ENCODE data around the gene VMP1.

Gene VMP1

DNA sequence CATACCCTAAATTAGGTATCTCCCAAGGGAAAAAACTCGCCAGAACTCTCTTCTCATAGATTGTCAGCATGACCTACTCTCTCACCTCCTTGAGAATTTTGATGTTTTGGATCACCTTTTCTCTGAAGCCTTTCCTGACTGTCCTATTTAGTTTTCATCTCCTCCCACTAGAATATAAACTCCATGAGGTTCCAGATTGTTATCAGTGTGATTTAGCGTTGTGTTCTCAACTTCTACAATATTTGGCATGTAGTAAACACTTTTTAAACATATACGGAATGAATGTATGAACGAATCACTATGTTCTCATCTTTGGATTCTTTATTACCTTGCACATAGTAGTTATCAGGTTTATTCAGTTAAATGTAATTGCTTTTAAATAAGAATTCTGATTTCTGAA lies 88.7 kb downstream of the VMP1 start:
- no peaks in the 10 kb centered on the region for H3K9me2 ChIP-seq (replicated peaks; ENCODE audit: insufficient read depth, low read length)
- no peaks in the 10 kb centered on the region for H3K79me2 ChIP-seq (ENCODE audit: insufficient read depth, low read length)
- no peak overlapping the region for H3K4me2 ChIP-seq (ENCODE audit: low read depth, low read length, poor library complexity, severe bottlenecking)
- no peak overlapping the region for H3K4me3 ChIP-seq (ENCODE audit: insufficient read depth, low read length, poor library complexity, severe bottlenecking)
- TF ChIP-seq, protein P1, sequence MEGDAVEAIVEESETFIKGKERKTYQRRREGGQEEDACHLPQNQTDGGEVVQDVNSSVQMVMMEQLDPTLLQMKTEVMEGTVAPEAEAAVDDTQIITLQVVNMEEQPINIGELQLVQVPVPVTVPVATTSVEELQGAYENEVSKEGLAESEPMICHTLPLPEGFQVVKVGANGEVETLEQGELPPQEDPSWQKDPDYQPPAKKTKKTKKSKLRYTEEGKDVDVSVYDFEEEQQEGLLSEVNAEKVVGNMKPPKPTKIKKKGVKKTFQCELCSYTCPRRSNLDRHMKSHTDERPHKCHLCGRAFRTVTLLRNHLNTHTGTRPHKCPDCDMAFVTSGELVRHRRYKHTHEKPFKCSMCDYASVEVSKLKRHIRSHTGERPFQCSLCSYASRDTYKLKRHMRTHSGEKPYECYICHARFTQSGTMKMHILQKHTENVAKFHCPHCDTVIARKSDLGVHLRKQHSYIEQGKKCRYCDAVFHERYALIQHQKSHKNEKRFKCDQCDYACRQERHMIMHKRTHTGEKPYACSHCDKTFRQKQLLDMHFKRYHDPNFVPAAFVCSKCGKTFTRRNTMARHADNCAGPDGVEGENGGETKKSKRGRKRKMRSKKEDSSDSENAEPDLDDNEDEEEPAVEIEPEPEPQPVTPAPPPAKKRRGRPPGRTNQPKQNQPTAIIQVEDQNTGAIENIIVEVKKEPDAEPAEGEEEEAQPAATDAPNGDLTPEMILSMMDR (IDR thresholded peaks at IDR 0.05; ENCODE audit: insufficient read depth, low read length, poor library complexity, severe bottlenecking): no peak
- TF ChIP-seq EZH2phosphoT487 (conservative IDR thresholded peaks at IDR 0.05; ENCODE audit: low read length): no peak
- no peaks in the 10 kb centered on the region for H3K9me3 ChIP-seq (ENCODE audit: insufficient read depth, low read length)
- no peaks in the 10 kb centered on the region for H4K20me1 ChIP-seq (ENCODE audit: low read depth, low read length)
- H3K27me3 ChIP-seq (ENCODE audit: low read length): no peaks in the 10 kb centered on the region
- H3K36me3 ChIP-seq (ENCODE audit: low read length): no peaks in the 10 kb centered on the region
- H3F3A ChIP-seq (ENCODE audit: insufficient read depth): no peaks in the 10 kb centered on the region; the same call in 1 of the 2 replicates
- H3K27ac ChIP-seq (ENCODE audit: low read depth, low read length): no peak overlapping the region
- H3K9ac ChIP-seq (ENCODE audit: low read length): no peak overlapping the region
- no peak overlapping the region for H2AFZ ChIP-seq (ENCODE audit: low read depth, low read length, severe bottlenecking)

DNA sequence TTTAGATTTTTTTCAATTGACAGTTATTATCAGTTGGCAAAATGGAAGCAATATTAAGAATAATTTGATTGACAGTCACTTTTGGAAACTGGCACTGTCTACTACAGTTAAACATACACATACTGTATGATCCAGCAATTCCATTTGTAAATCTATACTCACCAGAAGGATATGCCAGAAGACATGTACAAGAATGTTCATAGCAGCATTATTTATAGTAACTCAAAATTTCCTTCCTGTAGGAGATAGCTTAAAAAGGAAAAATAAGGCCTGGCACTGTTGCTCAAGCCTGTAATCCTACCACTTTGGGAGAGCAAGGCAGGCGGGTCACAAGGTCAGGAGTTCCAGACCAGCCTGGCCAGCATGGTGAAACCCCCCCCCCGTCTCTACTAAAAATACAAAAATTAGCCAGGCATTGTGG lies 89.3 kb downstream of the VMP1 start:
- Histone ChIP-seq H3K4me3 (ENCODE audit: insufficient read depth, low read length, poor library complexity, severe bottlenecking) (no peak overlapping the region), H3K27me3 (ENCODE audit: low read length) (no peaks in the 10 kb centered on the region), H3K36me3 (ENCODE audit: low read length) (no peaks in the 10 kb centered on the region), H3K27ac (ENCODE audit: low read depth, low read length) (no peak overlapping the region), H4K20me1 (ENCODE audit: low read depth, low read length) (no peaks in the 10 kb centered on the region), H2AFZ (ENCODE audit: low read depth, low read length, severe bottlenecking) (no peak overlapping the region), H3K9ac (ENCODE audit: low read length) (no peak overlapping the region), H3F3A (ENCODE audit: insufficient read depth) (no peaks in the 10 kb centered on the region; the same call in 1 of the 2 replicates), H3K9me2 (replicated peaks; ENCODE audit: insufficient read depth, low read length) (no peaks in the 10 kb centered on the region), H3K4me2 (ENCODE audit: low read depth, low read length, poor library complexity, severe bottlenecking) (no peak overlapping the region), H3K9me3 (ENCODE audit: insufficient read depth, low read length) (no peaks in the 10 kb centered on the region), H3K79me2 (ENCODE audit: insufficient read depth, low read length) (no peaks in the 10 kb centered on the region)
- TF ChIP-seq, protein P1 (IDR thresholded peaks at IDR 0.05; ENCODE audit: insufficient read depth, low read length, poor library complexity, severe bottlenecking): no peak
- TF ChIP-seq EZH2phosphoT487 (conservative IDR thresholded peaks at IDR 0.05; ENCODE audit: low read length): no peak

DNA sequence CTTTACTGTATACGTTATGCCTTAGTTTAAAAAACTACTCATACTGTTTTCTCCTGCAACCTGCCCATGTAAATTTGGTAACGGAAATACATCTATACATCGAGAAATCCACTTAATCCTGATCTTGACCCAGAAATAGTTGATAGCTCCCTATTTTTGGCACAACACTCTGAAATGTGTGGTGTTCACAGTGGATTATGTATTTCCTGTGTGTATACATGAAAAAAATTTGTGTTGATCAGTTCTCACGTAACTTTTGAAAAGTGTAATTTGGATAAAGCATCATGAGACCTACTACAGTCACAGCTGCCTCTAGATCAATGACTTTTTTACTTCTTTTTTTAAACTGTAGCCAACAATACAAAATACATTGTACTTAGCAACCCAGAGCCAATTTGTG lies 90.7 kb downstream of the VMP1 start:
- Histone ChIP-seq H3K36me3 (ENCODE audit: low read length) (no peaks in the 10 kb centered on the region), H3K27me3 (ENCODE audit: low read length) (no peaks in the 10 kb centered on the region), H3K9me3 (ENCODE audit: insufficient read depth, low read length) (no peaks in the 10 kb centered on the region), H3K4me3 (ENCODE audit: insufficient read depth, low read length, poor library complexity, severe bottlenecking) (no peak overlapping the region), H4K20me1 (ENCODE audit: low read depth, low read length) (no peaks in the 10 kb centered on the region), H3K9ac (ENCODE audit: low read length) (no peak overlapping the region), H3F3A (ENCODE audit: insufficient read depth) (peaks cover 3% of the 10 kb centered on the region; the same call in 1 of the 2 replicates), H3K4me2 (ENCODE audit: low read depth, low read length, poor library complexity, severe bottlenecking) (no peak overlapping the region), H3K9me2 (replicated peaks; ENCODE audit: insufficient read depth, low read length) (no peaks in the 10 kb centered on the region), H3K27ac (ENCODE audit: low read depth, low read length) (no peak overlapping the region), H3K79me2 (ENCODE audit: insufficient read depth, low read length) (no peaks in the 10 kb centered on the region), H2AFZ (ENCODE audit: low read depth, low read length, severe bottlenecking) (no peak overlapping the region)
- no peak for TF ChIP-seq EZH2phosphoT487 (conservative IDR thresholded peaks at IDR 0.05; ENCODE audit: low read length)
- TF ChIP-seq, protein P1 (IDR thresholded peaks at IDR 0.05; ENCODE audit: insufficient read depth, low read length, poor library complexity, severe bottlenecking): no peak
